Ecto neural progenitor cell (in vitro differentiated cells): ENCODE results near the gene NAA25.
A peak's percentile ranks its signal among the peaks of the same experiment; 100 is the strongest.

Experiments used
- DNase-seq: peaks from one replicate; pipeline ENCODE4 v3.0.0-alpha.2; 2018; ENCODE audit warnings: low spot score

The NAA25 gene

GRCh38 chr12:112108202-112109079 lies at the start of gene NAA25:
TSS of gene NAA25 (minus strand) at chr12:112108783. CDS start at chr12:112108773, 10 bp downstream.
- DNase-seq, result peak; percentile 96

DNA sequence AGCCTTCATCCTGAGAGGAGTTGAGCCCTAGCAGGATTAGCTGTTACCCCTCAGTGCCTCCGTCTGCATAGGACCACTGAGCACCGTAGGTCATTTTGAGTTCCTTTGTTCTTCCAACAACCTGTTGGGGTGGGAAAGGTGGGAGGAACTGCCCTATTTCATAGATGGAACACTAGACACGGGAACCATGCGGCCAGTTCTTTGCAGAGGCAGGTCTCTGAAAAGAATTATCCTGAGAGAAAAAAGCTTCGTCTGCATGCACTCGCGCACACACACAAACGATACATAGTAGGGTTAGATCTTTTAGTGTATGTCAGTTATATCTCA lies 45.3 kb upstream of the NAA25 start:
- peak; percentile 43 for DNase-seq

DNA sequence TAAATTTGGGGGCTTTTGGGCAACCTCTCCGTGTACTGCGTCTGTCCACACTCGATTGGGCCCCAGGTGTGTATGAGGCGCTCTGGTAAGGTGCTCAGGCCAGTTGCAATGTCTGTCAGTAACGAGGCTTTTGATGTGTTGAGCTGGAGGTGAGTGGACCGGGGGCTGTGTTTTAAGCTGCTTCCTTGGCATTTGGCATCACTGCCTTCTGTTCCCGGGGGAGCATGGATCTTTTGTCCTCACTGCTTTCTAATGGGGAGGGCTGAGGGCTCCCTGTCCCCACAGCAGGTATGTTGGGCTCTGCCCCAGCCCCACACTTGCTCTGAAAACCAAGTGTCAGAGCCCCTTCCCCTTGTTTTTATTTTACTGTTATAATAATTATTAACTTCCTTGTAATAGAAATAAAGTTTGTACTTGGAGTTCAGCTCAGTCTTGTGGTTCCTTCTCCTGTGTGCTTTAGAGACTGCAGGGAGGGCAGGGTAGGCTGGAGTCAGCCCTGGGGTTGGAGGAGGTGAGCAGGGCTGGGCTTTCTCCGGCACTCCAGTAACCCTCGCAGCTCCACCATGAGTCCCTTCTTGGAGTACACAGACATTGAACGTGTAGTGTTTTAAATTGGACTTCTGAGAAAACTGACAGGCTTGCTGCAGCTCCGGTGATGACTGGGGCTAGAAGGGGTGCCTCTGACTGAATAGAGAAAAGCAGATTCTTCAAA lies 44.8 kb upstream of the NAA25 start:
- DNase-seq, result peak; percentile 43

DNA sequence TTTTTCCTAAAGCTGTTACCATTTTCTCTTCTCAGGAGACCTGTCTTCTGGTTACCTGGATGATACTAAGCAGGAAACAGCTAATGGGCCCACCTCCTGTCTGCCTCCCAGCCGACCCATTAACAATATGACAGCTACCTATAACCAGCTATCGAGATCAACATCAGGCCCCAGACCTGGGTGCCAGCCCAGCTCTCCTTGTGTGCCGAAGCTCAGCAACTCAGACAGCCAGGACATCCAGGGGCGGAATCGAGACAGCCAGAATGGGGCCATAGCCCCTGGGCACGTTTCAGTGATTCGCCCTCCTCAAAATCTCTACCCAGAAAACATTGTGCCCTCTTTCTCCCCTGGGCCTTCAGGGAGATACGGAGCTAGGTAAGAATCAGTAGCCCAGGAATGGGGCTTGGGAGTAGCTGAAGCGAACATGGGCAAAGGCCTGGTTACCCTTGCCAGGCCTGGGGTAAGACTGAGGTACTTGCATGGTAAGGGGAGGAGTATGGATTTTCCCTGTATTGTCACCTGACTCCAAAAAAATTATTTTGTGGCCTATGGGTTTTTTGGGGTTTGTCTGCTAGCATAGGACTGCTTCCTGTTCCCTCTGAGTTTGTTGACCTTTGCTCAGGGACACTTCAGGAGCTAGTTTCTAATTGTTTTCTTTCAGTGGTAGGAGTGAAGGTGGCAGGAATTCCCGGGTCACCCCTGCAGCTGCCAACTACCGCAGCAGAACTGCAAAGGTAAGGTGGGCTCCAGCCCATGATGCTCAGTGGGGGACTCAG lies 43.4 kb upstream of the NAA25 start:
- DNase-seq, result peak; percentile 43

- DNase-seq, result peak; percentile 43
Observed at GRCh38 chr12:112149596-112149995, 41.0 kb upstream of the NAA25 start.

- DNase-seq, result peak; percentile 32
Observed at GRCh38 chr12:112148031-112148513, 39.5 kb upstream of the NAA25 start.

DNA sequence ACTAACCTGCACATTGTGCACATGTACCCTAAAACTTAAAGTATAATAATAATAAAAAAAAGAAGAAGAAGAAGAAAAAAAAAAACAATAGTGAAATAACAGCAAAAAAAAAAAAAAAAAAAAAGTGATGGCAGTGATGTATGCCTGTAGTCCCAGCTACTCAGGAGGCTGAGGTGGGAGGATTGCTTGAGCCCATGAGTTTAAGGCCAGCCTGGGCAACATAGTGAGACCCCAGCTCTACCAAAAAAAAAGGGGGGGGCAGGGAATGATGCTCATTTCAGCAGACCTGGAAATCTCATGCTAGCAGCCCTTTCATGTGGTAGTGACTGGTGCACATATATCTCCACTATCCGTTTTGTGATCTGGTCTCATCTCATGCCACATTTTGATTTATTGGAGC lies 37.5 kb upstream of the NAA25 start:
- no peak for DNase-seq

DNA sequence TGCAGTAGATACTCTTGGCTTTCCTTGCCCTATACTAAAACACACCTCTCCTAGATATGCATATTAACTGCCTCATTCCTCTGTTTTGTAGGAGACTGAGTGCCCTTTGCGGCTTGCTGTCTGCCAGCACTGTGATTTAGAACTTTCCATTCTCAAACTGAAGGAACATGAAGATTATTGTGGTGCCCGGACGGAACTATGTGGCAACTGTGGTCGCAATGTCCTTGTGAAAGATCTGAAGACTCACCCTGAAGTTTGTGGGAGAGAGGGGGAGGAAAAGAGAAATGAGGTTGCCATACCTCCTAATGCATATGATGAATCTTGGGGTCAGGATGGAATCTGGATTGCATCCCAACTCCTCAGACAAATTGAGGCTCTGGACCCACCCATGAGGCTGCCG lies 32.1 kb upstream of the NAA25 start:
- peak; percentile 21 for DNase-seq

DNA sequence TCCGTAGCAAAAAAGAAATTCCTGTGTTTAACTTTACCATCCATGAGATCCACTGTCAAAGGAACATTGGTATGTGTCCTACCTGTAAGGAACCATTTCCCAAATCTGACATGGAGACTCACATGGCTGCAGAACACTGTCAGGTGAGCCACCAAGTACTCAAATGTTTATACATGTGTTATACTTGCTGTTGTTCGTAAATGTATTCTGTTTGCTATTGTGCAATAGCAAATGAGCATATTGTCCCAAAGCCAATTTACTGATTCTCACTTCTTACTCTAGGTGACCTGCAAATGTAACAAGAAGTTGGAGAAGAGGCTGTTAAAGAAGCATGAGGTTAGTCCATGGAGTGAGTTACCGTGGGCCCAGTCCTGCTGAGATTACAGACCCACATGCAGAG lies 26.1 kb upstream of the NAA25 start:
- no peak for DNase-seq

DNA sequence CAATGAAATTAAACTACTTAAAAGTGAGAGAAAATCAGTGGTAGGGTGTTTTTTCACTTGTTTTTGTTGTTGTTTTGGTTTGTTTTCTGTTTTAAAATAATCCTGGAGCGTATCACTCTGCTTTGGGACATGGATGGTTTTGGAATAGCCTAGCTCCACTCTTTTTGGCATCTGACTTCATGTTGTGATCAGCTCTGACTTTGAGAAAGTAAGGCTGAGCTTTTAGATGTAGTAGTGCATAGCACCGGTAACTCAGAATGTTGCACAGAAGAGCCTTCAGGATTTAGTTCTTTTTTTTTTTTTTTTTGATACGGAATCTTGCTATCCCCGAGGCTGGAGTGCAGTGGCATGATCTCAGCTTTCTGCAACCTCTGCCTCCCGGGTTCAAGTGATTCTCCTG lies 24.8 kb upstream of the NAA25 start:
- DNase-seq, result no peak

DNA sequence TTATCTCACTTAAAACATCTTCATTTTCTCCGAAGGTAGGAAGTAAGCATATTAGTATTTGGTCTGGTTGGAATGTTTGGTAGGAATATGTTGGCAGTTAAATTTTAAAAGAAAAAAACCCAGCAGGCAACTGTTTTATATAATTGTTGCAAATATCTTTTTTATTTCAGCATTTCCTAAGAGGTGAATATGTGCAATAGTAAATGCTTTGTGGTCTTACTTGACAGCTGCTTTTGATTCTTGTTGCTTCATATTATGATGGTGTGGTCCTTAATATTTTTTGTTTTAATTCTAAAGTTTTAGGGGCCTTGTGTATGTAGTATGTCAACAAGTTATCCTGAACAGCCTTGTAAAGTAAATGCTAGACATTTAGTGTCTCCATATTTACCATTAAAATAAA lies 23.1 kb upstream of the NAA25 start:
- no peak for DNase-seq

- DNase-seq, result no peak
Observed at GRCh38 chr12:112130441-112130998, 21.9 kb upstream of the NAA25 start.

GRCh38 chr12:112126911-112127310 lies 18.3 kb upstream of the NAA25 start:
- DNase-seq, result no peak

DNA sequence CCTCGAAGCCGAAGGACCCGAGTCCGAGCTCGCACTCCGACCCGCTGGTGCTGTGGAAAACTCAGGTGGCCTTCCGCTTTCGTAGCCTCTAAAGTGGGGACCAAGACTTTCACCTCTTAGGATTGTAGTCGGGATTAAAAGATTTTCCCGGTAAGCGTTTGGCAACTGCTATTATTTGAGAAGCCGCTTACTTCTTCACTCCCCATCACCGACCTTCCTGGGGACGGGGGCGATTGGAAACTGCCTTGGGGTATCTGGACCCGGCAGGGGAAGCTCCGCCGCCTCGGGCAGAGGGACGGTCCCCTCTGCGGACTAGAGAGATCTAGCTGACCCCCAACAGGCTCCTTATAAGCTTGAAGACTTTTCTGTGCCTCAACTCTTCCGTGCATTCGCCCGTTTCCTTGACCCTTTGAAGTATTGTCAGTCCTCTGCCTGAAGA lies 17.4 kb upstream of the NAA25 start:
- DNase-seq, result peak; percentile 60

DNA sequence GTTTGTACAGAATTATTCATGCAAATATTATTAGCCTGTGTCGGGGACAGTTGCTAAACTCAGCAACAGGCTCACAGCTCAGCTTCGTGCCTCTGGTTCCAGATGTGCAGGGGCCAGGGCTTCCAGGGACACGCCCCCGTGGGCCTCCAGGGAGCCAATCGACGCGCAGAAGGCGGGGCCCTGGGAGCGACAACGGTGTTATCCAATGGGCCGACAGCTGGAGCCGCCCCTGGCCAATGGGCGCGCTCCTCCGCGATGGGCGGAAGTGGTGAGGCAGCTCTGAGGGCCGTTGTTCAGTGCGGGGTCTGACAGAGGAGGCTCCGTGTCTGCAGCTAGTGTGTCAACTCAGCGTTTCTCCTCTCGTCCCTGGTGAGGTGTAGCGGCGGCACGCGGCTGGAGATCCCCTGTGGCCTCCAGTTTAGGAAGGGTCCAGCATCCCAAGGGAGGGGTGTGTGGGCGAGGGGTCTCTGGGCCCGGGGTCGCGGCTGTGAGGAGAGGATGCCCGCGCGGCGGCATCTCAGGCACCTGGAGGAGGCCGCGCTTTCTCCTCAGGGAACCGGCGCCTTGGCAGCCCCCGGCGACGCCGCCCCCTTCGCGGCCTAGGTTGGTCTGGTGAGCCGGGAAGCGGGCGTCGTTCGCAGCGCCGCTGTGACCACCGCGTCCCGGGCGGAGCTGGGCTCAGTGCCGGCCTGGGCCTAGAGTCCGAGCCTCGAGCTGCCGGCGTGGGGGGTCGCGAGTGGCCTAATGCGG lies 16.8 kb upstream of the NAA25 start, which contains the start of gene TRAFD1:
Gene TRAFD1 (plus strand): TSS at position 311 of the 750 bp plus-strand sequence. CDS start 4,963 bp downstream, outside the sequence.
- peak; percentile 100 for DNase-seq

GRCh38 chr12:112124918-112125249 lies 16.3 kb upstream of the NAA25 start:
- no peak for DNase-seq

GRCh38 chr12:112122823-112123690 lies 14.5 kb upstream of the NAA25 start:
- DNase-seq, result no peak

GRCh38 chr12:112121780-112122565 lies 13.4 kb upstream of the NAA25 start:
- no peak for DNase-seq

GRCh38 chr12:112117685-112118084 lies 9.1 kb upstream of the NAA25 start:
- no peak for DNase-seq
